Heart left ventricle (tissue), 16 donors: ENCODE results near the gene CBLL1. TPM values are rescaled to one million over a fixed set of nuclear protein-coding genes. Genes with fewer than 3 reads are reported as not detected.

ENCODE experiments used
- ATAC-seq, 4 donors: fragments of 200-7000 bp; cut with Tn5 transposase; one replicate each; pipeline ENCODE4 v1.9.1; 2020 to 2022; ENCODE audit warnings: moderate library complexity in 4 of 4, mild to moderate bottlenecking in 3 of 4, moderate number of reproducible peaks in 1 of 4
- DNase-seq, 5 donors: peaks; one replicate each; pipeline ENCODE4 v3.0.0-alpha.2; 2020
- H3K27ac ChIP-seq, 12 donors: fragments of 200-600 bp; sonication (generic) in 4 of 12; one replicate each; pipeline versions ENCODE4 v1.5.0 to v1.8.0; 2016 to 2022; ENCODE audit warnings: mild to moderate bottlenecking in 2 of 12
- H3K27me3 ChIP-seq, 9 donors: fragments of 200-600 bp; sonication (generic) in 2 of 9; one replicate each; pipeline versions ENCODE4 v1.5.1 to v1.8.0; 2016 to 2022; ENCODE audit warnings: mild to moderate bottlenecking in 3 of 9
- H3K36me3 ChIP-seq, 9 donors: fragments of 200-600 bp; sonication (generic) in 2 of 9; one replicate each; pipeline versions ENCODE4 v1.5.0 to v1.8.0; 2018 to 2022; ENCODE audit warnings: mild to moderate bottlenecking in 2 of 9
- H3K4me1 ChIP-seq, 12 donors: fragments of 200-600 bp; sonication (generic) in 4 of 12; one replicate each; pipeline versions ENCODE4 v1.5.0 to v1.8.0; 2016 to 2022; ENCODE audit warnings: mild to moderate bottlenecking in 3 of 12
- H3K4me3 ChIP-seq, 12 donors: fragments of 200-600 bp; sonication (generic) in 4 of 12; one replicate each; pipeline versions ENCODE4 v1.5.0 to v1.8.0; 2017 to 2022; ENCODE audit warnings: mild to moderate bottlenecking in 9 of 12, moderate library complexity in 4 of 12
- H3K9me3 ChIP-seq, 12 donors: fragments of 200-600 bp; sonication (generic) in 4 of 12; one replicate each; pipeline versions ENCODE4 v1.5.0 to v1.8.0; 2016 to 2022; ENCODE audit warnings: mild to moderate bottlenecking in 1 of 12
- POLR2A ChIP-seq, 2 donors: fragments of 450-650 bp; IDR thresholded peaks; one replicate each; pipeline ENCODE4 v1.6.1; 2017; ENCODE audit warnings: antibody characterized with exemption in 2 of 2, mild to moderate bottlenecking in 2 of 2, moderate library complexity in 2 of 2
- WGBS, 4 donors: extraction: QIAGEN DNeasy Blood & Tissue Kit in 2 of 4; methylation state at CpG; one replicate each; pipeline versions ENCODE4 v1.1.5 to v1.1.7; 2013 to 2018; 5-methylcytosine and 5-hydroxymethylcytosine counted together
- intact Hi-C, 10 donors: fragments of 100-400 bp; cut with DNase I; formaldehyde crosslinking; loops; one replicate each; pipeline versions ENCODE4 v1.11.1 to v1.14.2; 2022
- polyA plus RNA-seq, 2 donors: library from polyadenylated mRNA; stranded (reverse); fragments of 200-250 nt; gene quantifications; one replicate each; pipeline ENCODE4 v1.2.3, GENCODE V29; 2013
- total RNA-seq, 9 donors: library from RNA; depleted of rRNA in 2 of 9; stranded (reverse); fragments of >200 nt in 2 of 9; fragmentation: NEBNext Ultra II Directional in 3 of 9; extraction: Animal tissue kit (Norgen Biotek cat#: 25700) in 3 of 9; gene quantifications; one replicate each; pipeline versions ENCODE4 v1.1.0 to v1.2.4, GENCODE V29; 2016 to 2023
- TF ChIP-seq, protein P1 (sequence below), 12 donors: fragments of 200-600 bp; sonication (generic) in 4 of 12; IDR thresholded peaks; one replicate each; pipeline versions ENCODE4 v1.5.0 to v1.8.0; 2018 to 2022; ENCODE audit warnings: antibody characterized with exemption in 12 of 12, mild to moderate bottlenecking in 5 of 12
- donor health status: ischemic (EF 13 %, LVEDD 7.1; RV severe dilation, severe dysfunction).
- donor health status: healthy with polysubstance abuse.
- donor health status: DM: no; HTN: yes; CAD: no.
- donor health status: DM: no; HTN: no; CAD: no.
- donor health status: ischemic (EF 25% LVEDD 6.9; RV normal size, moderate dysfunction).
- donor health status: ischemic (EF 25% LVEDD 5.7; RV mildly dilated, moderate dysfunction).
- donor health status: healthy.
- donor health status: DM: yes; HTN: yes; CAD: no.
- donor health status: ischemic (EF 35%, LVEDD 5.7; RV mildly dilated, moderate dysfunction).
- donor health status: nonischemic (EF 11% LVEDD 7.7; RV severe dilation, severe dysfunction).
- donor health status: DM: yes; HTN: yes; CAD: no.
- donor health status: PGD.
- donor health status: ischemic (EF 29% LVEDD 5.4; RV normal size, mild dysfunction).
- donor health status: nonischemic (EF 23%, LVEDD 6.1; RV moderate dilation, normal function).

Gene CBLL1
- total and polyA plus RNA-seq, 11 donors, result 5.0 to 39.8 (median 23.0) TPM

DNA sequence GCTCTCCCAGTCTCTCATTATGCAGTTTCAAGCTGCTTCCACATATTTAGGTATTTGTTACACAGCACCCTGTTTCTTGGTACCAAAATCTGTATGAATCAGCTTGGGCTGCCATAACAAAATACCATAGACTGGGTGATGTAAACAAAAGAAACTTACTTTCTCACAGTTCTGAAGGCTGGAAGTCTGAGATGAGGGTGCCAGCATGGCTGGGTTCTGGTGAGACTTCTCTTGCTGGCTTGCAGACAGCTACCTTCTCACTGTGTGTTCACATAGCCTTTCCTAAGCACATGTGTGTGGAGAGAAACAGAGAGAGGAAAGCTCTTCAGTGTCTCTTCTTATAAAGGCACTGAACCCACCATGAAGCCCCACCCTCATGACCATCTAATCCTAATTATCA lies 15.7 kb upstream of the CBLL1 start:
- intact Hi-C loops, result loop anchor here in 8 of 10 donors (5.0 to 10.0 kb wide), 5 partner anchors 143 to 533 kb away; partner anchors contain the start of gene BCAP29 (in 1 of the 8)
- Histone ChIP-seq H3K36me3 (no peaks in the 10 kb centered on the region), H3K27me3 (peaks cover 0 to 14% (median 0%) of the 10 kb centered on the region in 9 donors), H3K4me3 (no peak overlapping the region), H3K27ac (no peak overlapping the region), H3K9me3 (no peaks in the 10 kb centered on the region), H3K4me1 (no peaks in the 10 kb centered on the region)
- ATAC-seq, result no peak
- DNase-seq, result no peak
- TF ChIP-seq, protein P1, sequence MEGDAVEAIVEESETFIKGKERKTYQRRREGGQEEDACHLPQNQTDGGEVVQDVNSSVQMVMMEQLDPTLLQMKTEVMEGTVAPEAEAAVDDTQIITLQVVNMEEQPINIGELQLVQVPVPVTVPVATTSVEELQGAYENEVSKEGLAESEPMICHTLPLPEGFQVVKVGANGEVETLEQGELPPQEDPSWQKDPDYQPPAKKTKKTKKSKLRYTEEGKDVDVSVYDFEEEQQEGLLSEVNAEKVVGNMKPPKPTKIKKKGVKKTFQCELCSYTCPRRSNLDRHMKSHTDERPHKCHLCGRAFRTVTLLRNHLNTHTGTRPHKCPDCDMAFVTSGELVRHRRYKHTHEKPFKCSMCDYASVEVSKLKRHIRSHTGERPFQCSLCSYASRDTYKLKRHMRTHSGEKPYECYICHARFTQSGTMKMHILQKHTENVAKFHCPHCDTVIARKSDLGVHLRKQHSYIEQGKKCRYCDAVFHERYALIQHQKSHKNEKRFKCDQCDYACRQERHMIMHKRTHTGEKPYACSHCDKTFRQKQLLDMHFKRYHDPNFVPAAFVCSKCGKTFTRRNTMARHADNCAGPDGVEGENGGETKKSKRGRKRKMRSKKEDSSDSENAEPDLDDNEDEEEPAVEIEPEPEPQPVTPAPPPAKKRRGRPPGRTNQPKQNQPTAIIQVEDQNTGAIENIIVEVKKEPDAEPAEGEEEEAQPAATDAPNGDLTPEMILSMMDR (IDR thresholded peaks at IDR 0.05), result no peak
- no peak for TF ChIP-seq POLR2A (IDR thresholded peaks at IDR 0.05)

GRCh38 chr7:107742678-107743566 lies 1.0 kb upstream of the CBLL1 start:
- intact Hi-C loops, result loop anchor here (2.0 to 10.0 kb wide), 6 partner anchors 129 to 404 kb away; partner anchors contain the start of genes COG5 (in 1 of the 10) and DUS4L (in 1 of the 10)
- WGBS, 4 donors, result 14 to 17% (median 15%) methylated on average over 26 to 29 of the region's 29 CpGs
- no peaks in the 10 kb centered on the region for H3K9me3 ChIP-seq
- TF ChIP-seq, protein P1 (IDR thresholded peaks at IDR 0.05), result no peak
- no peak for TF ChIP-seq POLR2A (IDR thresholded peaks at IDR 0.05)
- no peaks in the 10 kb centered on the region for H3K36me3 ChIP-seq
- ATAC-seq, result peak; percentile 15 to 44 (median 40)
- peaks cover 7 to 43% (median 28%) of the 10 kb centered on the region in 12 donors for H3K4me1 ChIP-seq
- no peaks in the 10 kb centered on the region for H3K27me3 ChIP-seq
- peak overlapping the region; percentile 67 to 94 (median 82) for H3K4me3 ChIP-seq
- peak; percentile 50 to 77 (median 63) for DNase-seq
- H3K27ac ChIP-seq, result peak overlapping the region; percentile 92 to 99 (median 97)

- Histone ChIP-seq H3K27me3 (no peaks in the 10 kb centered on the region), H3K4me3 (peak overlapping the region; percentile 67 to 94 (median 82)), H3K36me3 (peaks cover 0 to 8% (median 7%) of the 10 kb centered on the region in 9 donors), H3K9me3 (no peaks in the 10 kb centered on the region), H3K27ac (peak overlapping the region; percentile 92 to 99 (median 97)), H3K4me1 (peaks cover 7 to 48% (median 28%) of the 10 kb centered on the region in 12 donors)
- peak; percentile 25 to 50 (median 37) for ATAC-seq
- TF ChIP-seq POLR2A (IDR thresholded peaks at IDR 0.05), result no peak
- TF ChIP-seq, protein P1 (IDR thresholded peaks at IDR 0.05), result no peak
- WGBS, 4 donors, result 0 to 1% (median 0%) methylated on average over 15 to 22 of the region's 22 CpGs
- intact Hi-C loops, result loop anchor here in 9 of 10 donors (2.0 to 10.0 kb wide), 6 partner anchors 128 to 403 kb away; partner anchors contain the start of genes COG5 (in 1 of the 9) and DUS4L (in 1 of the 9)
- no peak for DNase-seq
These were observed 406 bp downstream of the CBLL1 start for GRCh38 chr7:107744345-107744750.

DNA sequence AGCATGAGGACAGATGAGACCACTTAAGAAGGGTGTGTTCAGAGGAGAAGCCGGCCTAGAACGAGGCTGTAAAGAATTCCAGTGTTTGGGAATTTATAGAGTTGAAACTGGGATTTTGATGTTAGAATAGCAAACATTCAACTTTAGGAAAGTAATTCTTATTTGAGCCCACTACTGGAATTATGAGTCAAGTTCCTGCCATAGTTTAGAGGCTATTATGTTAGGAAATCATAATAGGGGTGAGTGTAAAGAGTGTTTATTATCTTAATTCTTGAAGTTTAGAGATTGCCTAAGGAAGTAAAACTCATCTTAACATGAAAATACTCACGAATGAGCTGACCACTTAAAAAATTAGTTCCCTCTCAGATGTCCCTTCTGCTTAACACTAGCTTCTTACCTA lies 2.1 kb downstream of the CBLL1 start:
- H3K9me3 ChIP-seq, result no peaks in the 10 kb centered on the region
- DNase-seq, result no peak
- H3K36me3 ChIP-seq, result peaks cover 0 to 24% (median 23%) of the 10 kb centered on the region in 9 donors
- H3K4me3 ChIP-seq, result peak overlapping the region in 4 of 12 donors; percentile 80 to 84 (median 83)
- ATAC-seq, result no peak
- peak overlapping the region in 1 of 12 donors; percentile 15 for H3K27ac ChIP-seq
- TF ChIP-seq, protein P1 (IDR thresholded peaks at IDR 0.05), result no peak
- no peak for TF ChIP-seq POLR2A (IDR thresholded peaks at IDR 0.05)
- intact Hi-C loops, result loop anchor here in 2 of 10 donors (10.0 kb wide), 2 partner anchors 181 to 399 kb away; partner anchors contain the start of genes COG5 (in 1 of the 2) and DUS4L (in 1 of the 2)
- no peaks in the 10 kb centered on the region for H3K27me3 ChIP-seq
- H3K4me1 ChIP-seq, result peaks cover 7 to 48% (median 28%) of the 10 kb centered on the region in 12 donors
- 46 to 57% (median 50%) methylated on average over 3 of the region's 3 CpGs for WGBS, 4 donors
